MCF 10A (cell line): ENCODE measurements around the gene TUSC2. TPM values are rescaled to one million over a fixed set of nuclear protein-coding genes. Genes with fewer than 3 reads are reported as not detected.

Experiments
- BruUV-seq: library from RNA; stranded (reverse); fragments of 400-500 nt; replicated peaks from 2 replicates; lab custom pipeline; 2021; lab: Mats Ljungman, UMichigan
- CTCF ChIA-PET: fragments of 300-600 bp; sonication (Branson Sonifier 250); formaldehyde crosslinking; extraction: SDS; loops from one replicate; lab custom pipeline; 2021; ENCODE audit warnings: antibody characterized with exemption, inconsistent platforms; lab: Yijun Ruan, JAX
- POLR2A ChIA-PET: fragments of 300-600, 350-650 bp; sonication (Branson Sonifier 250); formaldehyde crosslinking; extraction: SDS; loops from one replicate; lab custom pipeline; 2020; ENCODE audit warnings: antibody characterized with exemption, inconsistent platforms; lab: Yijun Ruan, JAX
- DNase-seq: peaks from one replicate; pipeline ENCODE4 v3.0.0-alpha.2; 2018; ENCODE audit not compliant: unreplicated experiment
- H3K27ac Mint-ChIP-seq: one replicate; pipeline ENCODE4 v1.8.0; 2022; ENCODE audit warnings: mild to moderate bottlenecking, low read depth, mixed read lengths; ENCODE audit not compliant: unreplicated experiment
- H3K27me3 Mint-ChIP-seq: one replicate; pipeline ENCODE4 v1.8.0; 2022; ENCODE audit warnings: mixed read lengths; ENCODE audit not compliant: insufficient read depth, unreplicated experiment
- H3K36me3 Mint-ChIP-seq: one replicate; pipeline ENCODE4 v1.8.0; 2022; ENCODE audit warnings: mild to moderate bottlenecking, moderate library complexity, mixed read lengths; ENCODE audit not compliant: insufficient read depth, unreplicated experiment
- H3K4me1 Mint-ChIP-seq: one replicate; pipeline ENCODE4 v1.8.0; 2022; ENCODE audit warnings: mixed read lengths; ENCODE audit not compliant: insufficient read depth, unreplicated experiment
- H3K4me3 Mint-ChIP-seq: one replicate; pipeline ENCODE4 v1.8.0; 2022; ENCODE audit warnings: mild to moderate bottlenecking, moderate library complexity, mixed read lengths; ENCODE audit not compliant: unreplicated experiment
- H3K9me3 Mint-ChIP-seq: one replicate; pipeline ENCODE4 v1.8.0; 2022; ENCODE audit warnings: mixed read lengths; ENCODE audit not compliant: unreplicated experiment
- CTCF ChIP-seq: fragments of 200-600 bp; IDR thresholded peaks from one replicate; pipeline ENCODE4 v1.8.0; 2022; ENCODE audit warnings: antibody characterized with exemption, mild to moderate bottlenecking; ENCODE audit not compliant: unreplicated experiment
- intact Hi-C: fragments of 100-400 bp; cut with micrococcal nuclease; formaldehyde crosslinking; loops from 2 replicates; pipeline ENCODE4 v1.14.1; 2022
- total RNA-seq: library from RNA; stranded (reverse); gene quantifications from 2 replicates; pipeline ENCODE4 v1.2.3, GENCODE V29; 2022

Gene TUSC2
- total RNA-seq, 1 experiment from 2014 or later = 14.5 TPM

GRCh38 chr3:50296721-50297383, 31.2 kb downstream of the TUSC2 start:
- CTCF ChIA-PET = interaction anchor here (0.5 to 5.7 kb wide), 5 partner anchors 27 to 227 kb away, joined by 3 to 30 read pairs (median 3); partner anchors contain the start of gene HYAL2
- POLR2A ChIA-PET = interaction anchor here (1.5 kb wide), 1 partner anchor 24 kb away, joined by 5 read pairs; no protein-coding TSS in a partner anchor

GRCh38 chr3:50295553-50296431, 32.2 kb downstream of the TUSC2 start:
- ChIA-PET CTCF (interaction anchor here (0.9 to 5.7 kb wide), 2 partner anchors 28 to 69 kb away, joined by 4 to 30 read pairs; partner anchors contain the start of gene HYAL2), POLR2A (no interaction called here)
- Mint-ChIP-seq H3K27ac (no peak overlapping the region), H3K9me3 (no peaks in the 10 kb centered on the region), H3K4me1 (peaks cover 21% of the 10 kb centered on the region), H3K4me3 (no peak overlapping the region), H3K36me3 (peaks cover 6% of the 10 kb centered on the region), H3K27me3 (no peaks in the 10 kb centered on the region)
- BruUV-seq = no TSS peak
- intact Hi-C loops = no loop called here
- no peak for TF ChIP-seq CTCF
- DNase-seq = no peak

More at GRCh38 chr3:50296721-50297383, 31.2 kb downstream of the TUSC2 start:
- Mint-ChIP-seq H3K27ac (no peak overlapping the region), H3K9me3 (no peaks in the 10 kb centered on the region), H3K4me3 (peak overlapping the region; percentile 16), H3K4me1 (peaks cover 15% of the 10 kb centered on the region), H3K36me3 (no peaks in the 10 kb centered on the region), H3K27me3 (no peaks in the 10 kb centered on the region)
- TF ChIP-seq CTCF = no peak
- BruUV-seq = no TSS peak
- DNase-seq = no peak
- intact Hi-C loops = no loop called here

- no peak overlapping the region for H3K27ac Mint-ChIP-seq
- no peak for DNase-seq
- ChIA-PET CTCF (interaction anchor here (0.6 to 5.7 kb wide), 3 partner anchors 18 to 68 kb away, joined by 4 to 30 read pairs (median 4); partner anchors contain the start of gene HYAL2), POLR2A (no interaction called here)
- no peaks in the 10 kb centered on the region for H3K9me3 Mint-ChIP-seq
- no peak for TF ChIP-seq CTCF
- intact Hi-C loops = no loop called here
- no peak overlapping the region for H3K4me3 Mint-ChIP-seq
- H3K27me3 Mint-ChIP-seq = no peaks in the 10 kb centered on the region
- BruUV-seq = no TSS peak
- H3K4me1 Mint-ChIP-seq = peaks cover 21% of the 10 kb centered on the region
- H3K36me3 Mint-ChIP-seq = peaks cover 6% of the 10 kb centered on the region
These were observed 33.3 kb downstream of the TUSC2 start for GRCh38 chr3:50294492-50295403.
